Adrenal gland (tissue), 12 donors: ENCODE results near the gene ZNF341. TPM values are rescaled to one million over a fixed set of nuclear protein-coding genes. Genes with fewer than 3 reads are reported as not detected.

ENCODE experiments used
- DNase-seq, 7 donors: peaks; one replicate each; pipeline ENCODE4 v3.0.0-alpha.2; 2019 to 2020
- H3K27ac ChIP-seq, 5 donors: fragments of 200-600 bp; sonication (generic) in 4 of 5; 1 replicate in 3 of 5; 2 replicates in 2 of 5; pipeline versions ENCODE4 v1.5.1 to v1.8.0; 2016 to 2020; ENCODE audit warnings: mild to moderate bottlenecking in 1 of 5
- H3K27me3 ChIP-seq: fragments of 200-600 bp; 2 replicates; pipeline ENCODE4 v1.8.0; 2021
- H3K36me3 ChIP-seq, 2 donors: fragments of 200-600 bp; replicated peaks in 1 of 2; 1 replicate in 1 of 2; 2 replicates in 1 of 2; pipeline versions ENCODE4 v1.5.1 to v1.8.0; 2018 to 2022
- H3K4me1 ChIP-seq, 2 donors: fragments of 200-600 bp; replicated peaks in 1 of 2; 1 replicate in 1 of 2; 2 replicates in 1 of 2; pipeline versions ENCODE4 v1.5.1 to v1.8.0; 2018 to 2021
- H3K4me3 ChIP-seq, 4 donors: fragments of 200-600 bp; sonication (generic) in 3 of 4; one replicate each; pipeline ENCODE4 v1.5.1; 2016 to 2018
- H3K9me3 ChIP-seq, 3 donors: fragments of 200-600 bp; sonication (generic) in 1 of 3; replicated peaks in 1 of 3; 1 replicate in 2 of 3; 2 replicates in 1 of 3; pipeline versions ENCODE4 v1.5.1 to v1.8.0; 2016 to 2021
- CTCF ChIP-seq, 6 experiments: fragments of 450-650 bp in 4 of 6; fragments of 200-600 bp in 2 of 6; sonication (generic) in 1 of 6; IDR thresholded peaks; 1 replicate in 5 of 6; 2 replicates in 1 of 6; pipeline versions ENCODE4 v1.5.1 to v1.8.0; 2016 to 2021; ENCODE audit warnings: antibody characterized with exemption in 6 of 6, mild to moderate bottlenecking in 2 of 6, moderate library complexity in 1 of 6
- POLR2A ChIP-seq, 2 donors: fragments of 450-650 bp; IDR thresholded peaks; one replicate each; pipeline ENCODE4 v1.6.1; 2017; ENCODE audit warnings: antibody characterized with exemption in 2 of 2, mild to moderate bottlenecking in 2 of 2, moderate library complexity in 1 of 2
- WGBS, 4 donors: extraction: QIAGEN DNeasy Blood & Tissue Kit in 2 of 4; methylation state at CpG; one replicate each; pipeline versions ENCODE4 v1.1.5 to v1.1.7; 2013 to 2017; 5-methylcytosine and 5-hydroxymethylcytosine counted together
- intact Hi-C, 2 donors: fragments of 100-400 bp; cut with DNase I; formaldehyde crosslinking; loops; one replicate each; pipeline versions ENCODE4 v1.14.1 to v1.15.0; 2022 to 2023
- polyA plus RNA-seq, 3 donors: library from polyadenylated mRNA; stranded (reverse); fragments of 200-250 nt in 2 of 3; fragments of 350-450 nt in 1 of 3; fragmentation: Illumina TruSeq in 1 of 3; extraction: RNeasy Lipid Tissue Mini Kit (QIAGEN cat#74804) in 1 of 3; gene quantifications; one replicate each; pipeline ENCODE4 v1.2.3, GENCODE V29; 2013 to 2014
- total RNA-seq, 9 donors: library from RNA; depleted of rRNA in 4 of 9; stranded (reverse); fragments of >200 nt in 4 of 9; fragments of 120-200 nt in 1 of 9; fragmentation: NEBNext Ultra II Directional in 1 of 9; extraction: Animal tissue kit (Norgen Biotek cat#: 25700) in 1 of 9; gene quantifications; one replicate each; pipeline versions ENCODE4 v1.1.0 to v1.2.4, GENCODE V29; 2013 to 2023
- donor health status: healthy with polysubstance abuse.
- donor health status: Bipolar disorder and iron deficiency.
- donor health status: DM: yes; HTN: yes; CAD: no.
- donor health status: DM: no; HTN: no; CAD: no.
- donor health status: DM: no; HTN: no; CAD: no.
- donor health status: DM: yes; HTN: yes; CAD: no.

Gene ZNF341
- total and polyA plus RNA-seq, 12 donors = 1.1 to 9.2 (median 2.5) TPM

DNA sequence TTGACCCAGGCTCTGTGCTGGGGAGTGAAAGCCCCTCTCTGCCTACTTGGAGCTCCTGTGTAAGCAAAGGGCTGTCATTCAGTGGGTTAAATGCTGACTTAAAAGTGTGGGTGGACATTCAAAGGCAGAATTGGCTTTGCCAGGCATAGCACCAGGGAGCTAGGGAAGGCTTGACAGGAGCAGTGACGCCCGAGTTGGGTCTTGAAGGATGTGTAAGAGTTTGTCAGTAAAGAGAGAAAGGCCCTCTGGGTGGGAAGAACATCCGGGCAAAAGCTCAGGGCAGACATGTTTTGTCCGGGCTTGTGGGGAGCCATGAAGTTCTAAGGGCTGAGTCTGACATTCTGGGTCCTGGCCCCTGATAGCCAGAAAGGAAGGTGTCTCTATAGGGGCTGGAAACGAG, 51.5 kb downstream of the ZNF341 start:
- WGBS, 4 donors = 88 to 92% (median 90%) methylated on average over 5 of the region's 5 CpGs
- intact Hi-C loops = no loop called here

GRCh38 chr20:33783818-33784217, 52.0 kb downstream of the ZNF341 start:
- no peaks in the 10 kb centered on the region for H3K36me3 ChIP-seq

More for the DNA sequence above, 51.5 kb downstream of the ZNF341 start:
- Histone ChIP-seq H3K4me3 (no peak overlapping the region), H3K27me3 (no peaks in the 10 kb centered on the region), H3K36me3 (no peaks in the 10 kb centered on the region), H3K4me1 (no peaks in the 10 kb centered on the region), H3K27ac (no peak overlapping the region), H3K9me3 (no peaks in the 10 kb centered on the region)
- no peak for TF ChIP-seq CTCF (IDR thresholded peaks at IDR 0.05)
- no peak for TF ChIP-seq POLR2A (IDR thresholded peaks at IDR 0.05)
- no peak for DNase-seq

DNA sequence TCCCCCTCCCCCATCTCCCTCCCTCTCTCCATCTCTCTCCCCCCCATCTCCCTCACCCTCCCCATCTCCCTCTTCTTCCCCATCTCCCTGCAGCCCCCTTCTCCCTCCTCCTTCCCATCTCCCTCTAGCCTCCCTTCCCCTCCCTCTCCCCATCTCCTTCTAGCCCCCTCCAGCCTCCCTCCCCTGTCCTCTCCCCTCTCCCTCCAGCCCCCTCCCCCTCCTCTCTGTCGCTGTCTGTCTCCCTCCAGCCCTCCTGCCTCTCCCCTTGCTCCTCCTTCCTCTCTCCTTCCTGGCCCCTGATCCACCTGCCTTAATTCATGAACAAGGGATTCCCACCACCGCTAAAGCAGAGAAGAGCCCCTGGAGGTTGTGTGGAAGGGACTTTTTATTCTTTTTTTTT, 52.4 kb downstream of the ZNF341 start:
- DNase-seq = no peak
- 78 to 100% (median 93%) methylated on average over 1 to 2 of the region's 2 CpGs for WGBS, 4 donors
- Histone ChIP-seq H3K36me3 (no peaks in the 10 kb centered on the region), H3K4me3 (no peak overlapping the region), H3K4me1 (peaks cover 0 to 1% of the 10 kb centered on the region in 2 donors), H3K9me3 (no peaks in the 10 kb centered on the region), H3K27ac (no peak overlapping the region), H3K27me3 (no peaks in the 10 kb centered on the region)
- intact Hi-C loops = no loop called here
- TF ChIP-seq POLR2A (IDR thresholded peaks at IDR 0.05) (no peak), CTCF (IDR thresholded peaks at IDR 0.05) (no peak)

More at GRCh38 chr20:33783818-33784217, 52.0 kb downstream of the ZNF341 start:
- no peak for TF ChIP-seq CTCF (IDR thresholded peaks at IDR 0.05)
- WGBS, 4 donors = 81 to 91% (median 89%) methylated on average over 4 to 5 of the region's 5 CpGs; no CpG with 5 or more reads in 1 of the 4 donors
- no peaks in the 10 kb centered on the region for H3K27me3 ChIP-seq
- no peak for DNase-seq
- no peak overlapping the region for H3K4me3 ChIP-seq
- H3K9me3 ChIP-seq = no peaks in the 10 kb centered on the region
- no peak overlapping the region for H3K27ac ChIP-seq
- intact Hi-C loops = no loop called here
- no peaks in the 10 kb centered on the region for H3K4me1 ChIP-seq

- no peak overlapping the region for H3K27ac ChIP-seq
- TF ChIP-seq POLR2A (IDR thresholded peaks at IDR 0.05) (no peak), CTCF (IDR thresholded peaks at IDR 0.05) (no peak)
- intact Hi-C loops = no loop called here
- WGBS, 4 donors = 77 to 96% (median 91%) methylated on average over 5 of the region's 5 CpGs
- H3K4me1 ChIP-seq = peaks cover 0 to 8% of the 10 kb centered on the region in 2 donors
- H3K9me3 ChIP-seq = no peaks in the 10 kb centered on the region
- H3K4me3 ChIP-seq = no peak overlapping the region
- no peak for DNase-seq
- H3K27me3 ChIP-seq = no peaks in the 10 kb centered on the region
- no peaks in the 10 kb centered on the region for H3K36me3 ChIP-seq
Observed at GRCh38 chr20:33785503-33785902, 53.7 kb downstream of the ZNF341 start.
